GM12878 (cell line): ENCODE measurements around the gene PKNOX1. TPM values are rescaled to one million over a fixed set of nuclear protein-coding genes. Genes with fewer than 3 reads are reported as not detected.

Source experiments
- ATAC-seq: fragments of 200-7000 bp; cut with Tn5 transposase; 3 replicates; pipeline ENCODE4 v1.9.1; 2020; ENCODE audit warnings: mild to moderate bottlenecking, moderate library complexity
- BruUV-seq: library from RNA; stranded (reverse); fragments of 400-500 nt; replicated peaks from 2 replicates; lab custom pipeline; 2021; lab: Mats Ljungman, UMichigan
- CTCF ChIA-PET: fragments of 300-600 bp; sonication (Branson Sonifier 250); formaldehyde crosslinking; extraction: SDS; loops from one replicate; lab custom pipeline; 2021; ENCODE audit warnings: inconsistent platforms; lab: Yijun Ruan, JAX
- POLR2A ChIA-PET: fragments of 350-600 bp; formaldehyde crosslinking; extraction: SDS; loops from one replicate; lab custom pipeline; 2021; ENCODE audit warnings: inconsistent platforms; lab: Charles Lee
- RAD21 ChIA-PET: fragments of 300-600 bp; sonication (Branson Sonifier 250); formaldehyde crosslinking; loops from one replicate; lab custom pipeline; 2023; ENCODE audit warnings: antibody characterized with exemption; ENCODE audit not compliant: unreplicated experiment; lab: Charles Lee
- SMC1A ChIA-PET: fragments of 300-600 bp; sonication (Branson Sonifier 250); formaldehyde crosslinking; loops from one replicate; lab custom pipeline; 2023; ENCODE audit not compliant: unreplicated experiment, uncharacterized antibody; lab: Charles Lee
- DNase-seq: peaks from one replicate; pipeline ENCODE4 v3.0.0-alpha.2; 2011; ENCODE audit warnings: low read depth, low spot score
- FAIRE-seq: peaks from 3 replicates; lab custom pipeline; 2011; peaks lifted over from hg19 to GRCh38; lab: Jason Lieb, UNC
- H2AFZ ChIP-seq: 2 replicates; pipeline ENCODE4 v1.6.0; 2011; ENCODE audit warnings: low read depth, low read length, control low read depth; ENCODE audit not compliant: control insufficient read depth
- H3K27ac ChIP-seq: 2 replicates; pipeline ENCODE4 v1.5.1; 2011; ENCODE audit warnings: control low read depth; ENCODE audit not compliant: control insufficient read depth, insufficient read depth
- H3K27me3 ChIP-seq, 2 experiments: replicated peaks in 1 of 2; 2 replicates each; pipeline versions ENCODE4 v1.6.0 to v1.6.1; 2011; ENCODE audit warnings: low read length in 1 of 2; ENCODE audit not compliant: control insufficient read depth in 2 of 2, insufficient read depth in 2 of 2
- H3K36me3 ChIP-seq, 2 experiments: 2 replicates each; pipeline ENCODE4 v1.5.1; 2011; ENCODE audit warnings: low read length in 1 of 2; ENCODE audit not compliant: control insufficient read depth in 2 of 2, insufficient read depth in 2 of 2
- H3K4me1 ChIP-seq: 2 replicates; pipeline ENCODE4 v1.6.1; 2011; ENCODE audit warnings: mild to moderate bottlenecking, low read length, moderate library complexity, mixed read lengths; ENCODE audit not compliant: control insufficient read depth, insufficient read depth
- H3K4me2 ChIP-seq: 2 replicates; pipeline ENCODE4 v1.6.0; 2011; ENCODE audit warnings: control low read depth; ENCODE audit not compliant: control insufficient read depth, insufficient read depth
- H3K4me3 ChIP-seq: fragments of 200-600 bp; sonication (generic); 2 replicates; pipeline ENCODE4 v1.5.1; 2016
- H3K79me2 ChIP-seq: 2 replicates; pipeline ENCODE4 v1.6.0; 2011; ENCODE audit warnings: low read length; ENCODE audit not compliant: control insufficient read depth, insufficient read depth
- H3K9ac ChIP-seq: 2 replicates; pipeline ENCODE4 v1.8.0; 2011; ENCODE audit warnings: low read length, control low read depth, mixed read lengths; ENCODE audit not compliant: control insufficient read depth, insufficient read depth
- H3K9me3 ChIP-seq: replicated peaks from 3 replicates; pipeline ENCODE4 v1.5.1; 2011; ENCODE audit warnings: mild to moderate bottlenecking, low read length; ENCODE audit not compliant: control insufficient read depth, insufficient read depth
- H4K20me1 ChIP-seq: 2 replicates; pipeline ENCODE4 v1.6.0; 2011; ENCODE audit not compliant: control insufficient read depth, insufficient read depth
- BACH1 ChIP-seq: fragments of 450-650 bp; IDR thresholded peaks from 2 replicates; pipeline ENCODE4 v1.6.1; 2017; ENCODE audit warnings: mild to moderate bottlenecking, borderline replicate concordance
- GATAD2B ChIP-seq: fragments of 450-650 bp; conservative IDR thresholded peaks from 2 replicates; pipeline ENCODE4 v1.6.1; 2017; ENCODE audit warnings: low read depth, mild to moderate bottlenecking, moderate library complexity
- IKZF1 ChIP-seq: fragments of 450-650 bp; conservative IDR thresholded peaks from 2 replicates; pipeline ENCODE4 v1.6.1; 2017; ENCODE audit warnings: antibody characterized with exemption, mild to moderate bottlenecking
- IKZF2 ChIP-seq, 2 experiments: fragments of 450-650 bp; IDR thresholded peaks; 2 replicates each; pipeline ENCODE4 v1.6.1; 2017; ENCODE audit warnings: mild to moderate bottlenecking in 2 of 2, moderate library complexity in 2 of 2
- SMAD1 ChIP-seq: fragments of 450-650 bp; IDR thresholded peaks from 2 replicates; pipeline ENCODE4 v1.6.1; 2018; ENCODE audit warnings: mild to moderate bottlenecking, low read depth; ENCODE audit not compliant: partially characterized antibody
- SPI1 ChIP-seq: IDR thresholded peaks from 2 replicates; pipeline ENCODE4 v1.6.1; 2011; ENCODE audit warnings: low read depth, mild to moderate bottlenecking, low read length, moderate library complexity, borderline replicate concordance; ENCODE audit not compliant: insufficient read depth
- ZNF207 ChIP-seq: fragments of 450-650 bp; IDR thresholded peaks from 2 replicates; pipeline ENCODE4 v1.6.1; 2014; ENCODE audit warnings: antibody characterized with exemption, mild to moderate bottlenecking, borderline replicate concordance
- WGBS: methylation state at CpG from one replicate; pipeline ENCODE4 v1.1.6; 2016; ENCODE audit warnings: low lambda C conversion rate; ENCODE audit not compliant: insufficient replicate concordance, insufficient coverage; ENCODE audit errors: missing lambda C conversion rate; 5-methylcytosine and 5-hydroxymethylcytosine counted together
- in situ Hi-C: fragments of 300-500 bp; cut with MboI; formaldehyde crosslinking; loops from 9 replicates; pipeline ENCODE4 v1.14.3; 2018; ENCODE audit warnings: mixed read lengths
- intact Hi-C: fragments of 100-400 bp; cut with micrococcal nuclease; formaldehyde crosslinking; loops from one replicate; pipeline ENCODE4 v1.14.2; 2022; ENCODE audit not compliant: unreplicated experiment
- polyA plus RNA-seq, 11 experiments: library from polyadenylated mRNA; depleted of rRNA in 4 of 11; unstranded in 6 of 11; stranded (reverse) in 5 of 11; fragments of >200 nt; fragmentation: Nextera tagmentation in 4 of 11; fragmentation: Illumina TruSeq in 1 of 11; extraction: Ambion mirVana in 4 of 11; extraction: Trizol in 1 of 11; gene quantifications; 1 replicate in 1 of 11; 2 replicates in 10 of 11; pipeline versions ENCODE4 v1.2.1 to v1.2.3, GENCODE V29; 2011 to 2016; ENCODE audit warnings: inconsistent platforms in 2 of 11, missing spikeins in 2 of 11, low read depth in 1 of 11
- total RNA-seq, 4 experiments: library from RNA; depleted of rRNA in 3 of 4; stranded (reverse); fragments of >200 nt in 3 of 4; fragmentation: Illumina TruSeq in 1 of 4; extraction: Trizol in 1 of 4; gene quantifications; 2 replicates each; pipeline versions ENCODE4 v1.2.1 to v1.2.3, GENCODE V29; 2013 to 2021
- TF ChIP-seq, protein P1 (sequence below): IDR thresholded peaks from 2 replicates; pipeline ENCODE4 v1.6.1; 2012; ENCODE audit warnings: low read depth, low read length, improper control_type of control experiment
- TF ChIP-seq, protein P2 (sequence below), 3 experiments: IDR thresholded peaks in 2 of 3; conservative IDR thresholded peaks in 1 of 3; 2 replicates each; pipeline ENCODE4 v1.5.1; 2011; ENCODE audit warnings: low read depth in 3 of 3, low read length in 3 of 3, mild to moderate bottlenecking in 3 of 3, control low read depth in 2 of 3, moderate library complexity in 2 of 3, inconsistent platforms in 1 of 3, mixed read lengths in 1 of 3; ENCODE audit not compliant: control insufficient read depth in 2 of 3, insufficient read depth in 1 of 3; ENCODE audit errors: extremely low read depth in 1 of 3
- TF ChIP-seq, protein P3 (sequence below): IDR thresholded peaks from 2 replicates; pipeline ENCODE4 v1.6.1; 2012; ENCODE audit warnings: low read depth, low read length, improper control_type of control experiment
- TF ChIP-seq, protein P4 (sequence below): fragments of 450-650 bp; formaldehyde crosslinking; IDR thresholded peaks from 2 replicates; pipeline ENCODE4 v1.4.0; 2022; ENCODE audit warnings: mild to moderate bottlenecking, moderate library complexity

PKNOX1 gene
- total and polyA plus RNA-seq, 10 of the 15 experiments (the other 5 are each of a cell fraction or from before 2014, with no cell fraction given), result 6.9 to 23.7 (median 13.2) TPM

DNA sequence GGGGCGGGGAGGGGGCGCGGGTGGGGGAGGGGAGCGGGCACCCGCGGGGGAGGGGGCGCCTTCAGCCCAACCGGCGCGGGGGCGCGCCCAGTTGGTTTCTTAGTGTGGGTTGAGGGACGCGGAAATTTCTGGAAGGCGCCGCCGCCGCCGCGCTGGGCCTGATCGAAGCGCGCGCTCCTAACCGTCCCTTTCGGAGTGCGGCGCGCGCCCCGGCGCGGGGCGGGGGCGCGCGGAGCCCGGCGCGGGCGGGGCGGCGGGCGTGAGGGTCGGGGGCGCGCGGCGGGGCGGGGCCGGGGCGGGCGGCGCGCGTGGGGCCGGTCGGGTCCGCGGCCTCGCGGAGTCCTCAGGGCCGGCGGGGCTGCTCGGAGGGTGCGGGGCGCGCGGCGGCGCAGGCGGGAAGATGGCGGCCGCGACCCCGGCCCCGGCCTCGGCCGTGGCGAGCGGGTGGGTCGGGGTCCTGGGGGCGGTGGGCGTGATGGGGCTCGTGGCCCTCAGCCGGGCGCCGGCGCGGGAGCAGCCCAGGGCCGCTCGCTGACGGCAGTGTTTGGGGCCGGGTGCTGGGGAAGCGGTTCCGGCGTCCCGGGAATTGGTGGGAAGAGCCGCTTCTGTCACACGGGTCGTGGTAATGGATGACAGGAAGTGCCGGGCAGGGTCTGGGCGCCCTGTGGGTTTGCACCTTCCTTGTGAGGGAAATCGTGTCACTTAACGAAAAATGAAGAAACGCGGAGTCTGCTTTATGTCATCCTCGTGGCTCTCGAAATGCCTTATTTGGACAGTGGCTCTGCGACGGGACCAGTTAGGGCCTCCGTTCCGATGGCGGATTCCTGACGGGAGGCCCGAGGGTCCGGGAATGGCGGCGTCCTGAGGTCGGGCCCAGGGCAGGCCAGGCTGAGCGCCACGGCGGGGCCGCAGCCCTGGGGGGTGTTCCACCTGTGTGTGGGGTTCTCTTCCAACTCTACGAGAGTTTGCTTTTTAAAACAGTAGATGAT lies 764 bp downstream of the PKNOX1 start:
- ChIA-PET CTCF (no interaction called here), SMC1A (interaction anchor here (0.7 kb wide), 1 partner anchor 15 kb away, joined by 3 read pairs; no protein-coding TSS in a partner anchor), RAD21 (interaction anchor here (1.1 to 1.3 kb wide), 2 partner anchors 377 to 742 kb away, joined by 3 to 4 read pairs; no protein-coding TSS in a partner anchor), POLR2A (no interaction called here)
- no peaks in the 10 kb centered on the region for H3K27me3 ChIP-seq
- TSS peak; percentile 63 for BruUV-seq
- H3K79me2 ChIP-seq, result peaks cover 24% of the 10 kb centered on the region
- intact Hi-C loops, result no loop called here
- H3K9me3 ChIP-seq, result no peaks in the 10 kb centered on the region
- under 1% methylated on average over 63 of the region's 125 CpGs for WGBS
- peaks cover 15% of the 10 kb centered on the region for H3K4me1 ChIP-seq
- DNase-seq (no peak), ATAC-seq (peak; percentile 2), FAIRE-seq (peak; percentile 13)
- H3K27ac ChIP-seq, result peak overlapping the region; percentile 94
- H2AFZ ChIP-seq, result peak overlapping the region; percentile 75
- peak overlapping the region; percentile 83 for H3K4me3 ChIP-seq
- 0 out of 4 replicates have a peak, but pooled peaks cover 0 to 2% of the 10 kb centered on the region in 2 experiments for H3K36me3 ChIP-seq
- peak overlapping the region; percentile 98 for H3K9ac ChIP-seq
- H4K20me1 ChIP-seq, result no peaks in the 10 kb centered on the region
- in situ Hi-C loops, result no loop called here
- H3K4me2 ChIP-seq, result peak overlapping the region; percentile 89
- TF ChIP-seq GATAD2B (peak; percentile 44; the same call in 1 of the 2 replicates), IKZF2 (IDR thresholded peaks at IDR 0.05) (peak; percentile 34 to 54; a peak in 3 of 4 replicates), SMAD1 (no peak), BACH1 (peak; percentile 40; the same call in 1 of the 2 replicates), SPI1 (0 out of 2 replicates have a peak, but pooled peaks have one; percentile 6), IKZF1 (peak; percentile 78), ZNF207 (0 out of 2 replicates have a peak, but pooled peaks have one; percentile 27)
- TF ChIP-seq, protein P1, sequence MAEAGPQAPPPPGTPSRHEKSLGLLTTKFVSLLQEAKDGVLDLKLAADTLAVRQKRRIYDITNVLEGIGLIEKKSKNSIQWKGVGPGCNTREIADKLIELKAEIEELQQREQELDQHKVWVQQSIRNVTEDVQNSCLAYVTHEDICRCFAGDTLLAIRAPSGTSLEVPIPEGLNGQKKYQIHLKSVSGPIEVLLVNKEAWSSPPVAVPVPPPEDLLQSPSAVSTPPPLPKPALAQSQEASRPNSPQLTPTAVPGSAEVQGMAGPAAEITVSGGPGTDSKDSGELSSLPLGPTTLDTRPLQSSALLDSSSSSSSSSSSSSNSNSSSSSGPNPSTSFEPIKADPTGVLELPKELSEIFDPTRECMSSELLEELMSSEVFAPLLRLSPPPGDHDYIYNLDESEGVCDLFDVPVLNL, result no peak
- TF ChIP-seq, protein P2, sequence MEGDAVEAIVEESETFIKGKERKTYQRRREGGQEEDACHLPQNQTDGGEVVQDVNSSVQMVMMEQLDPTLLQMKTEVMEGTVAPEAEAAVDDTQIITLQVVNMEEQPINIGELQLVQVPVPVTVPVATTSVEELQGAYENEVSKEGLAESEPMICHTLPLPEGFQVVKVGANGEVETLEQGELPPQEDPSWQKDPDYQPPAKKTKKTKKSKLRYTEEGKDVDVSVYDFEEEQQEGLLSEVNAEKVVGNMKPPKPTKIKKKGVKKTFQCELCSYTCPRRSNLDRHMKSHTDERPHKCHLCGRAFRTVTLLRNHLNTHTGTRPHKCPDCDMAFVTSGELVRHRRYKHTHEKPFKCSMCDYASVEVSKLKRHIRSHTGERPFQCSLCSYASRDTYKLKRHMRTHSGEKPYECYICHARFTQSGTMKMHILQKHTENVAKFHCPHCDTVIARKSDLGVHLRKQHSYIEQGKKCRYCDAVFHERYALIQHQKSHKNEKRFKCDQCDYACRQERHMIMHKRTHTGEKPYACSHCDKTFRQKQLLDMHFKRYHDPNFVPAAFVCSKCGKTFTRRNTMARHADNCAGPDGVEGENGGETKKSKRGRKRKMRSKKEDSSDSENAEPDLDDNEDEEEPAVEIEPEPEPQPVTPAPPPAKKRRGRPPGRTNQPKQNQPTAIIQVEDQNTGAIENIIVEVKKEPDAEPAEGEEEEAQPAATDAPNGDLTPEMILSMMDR (IDR thresholded peaks at IDR 0.05 in 2 of 3, conservative IDR thresholded peaks at IDR 0.05 in 1 of 3; ENCODE audit: control insufficient read depth in 2 of 3, extremely low read depth in 1 of 3, insufficient read depth in 1 of 3, low read depth in 3 of 3, low read length in 3 of 3), result no peak
- TF ChIP-seq, protein P3, sequence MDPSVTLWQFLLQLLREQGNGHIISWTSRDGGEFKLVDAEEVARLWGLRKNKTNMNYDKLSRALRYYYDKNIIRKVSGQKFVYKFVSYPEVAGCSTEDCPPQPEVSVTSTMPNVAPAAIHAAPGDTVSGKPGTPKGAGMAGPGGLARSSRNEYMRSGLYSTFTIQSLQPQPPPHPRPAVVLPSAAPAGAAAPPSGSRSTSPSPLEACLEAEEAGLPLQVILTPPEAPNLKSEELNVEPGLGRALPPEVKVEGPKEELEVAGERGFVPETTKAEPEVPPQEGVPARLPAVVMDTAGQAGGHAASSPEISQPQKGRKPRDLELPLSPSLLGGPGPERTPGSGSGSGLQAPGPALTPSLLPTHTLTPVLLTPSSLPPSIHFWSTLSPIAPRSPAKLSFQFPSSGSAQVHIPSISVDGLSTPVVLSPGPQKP, result 0 out of 2 replicates have a peak, but pooled peaks have one; percentile 26
- TF ChIP-seq, protein P4, sequence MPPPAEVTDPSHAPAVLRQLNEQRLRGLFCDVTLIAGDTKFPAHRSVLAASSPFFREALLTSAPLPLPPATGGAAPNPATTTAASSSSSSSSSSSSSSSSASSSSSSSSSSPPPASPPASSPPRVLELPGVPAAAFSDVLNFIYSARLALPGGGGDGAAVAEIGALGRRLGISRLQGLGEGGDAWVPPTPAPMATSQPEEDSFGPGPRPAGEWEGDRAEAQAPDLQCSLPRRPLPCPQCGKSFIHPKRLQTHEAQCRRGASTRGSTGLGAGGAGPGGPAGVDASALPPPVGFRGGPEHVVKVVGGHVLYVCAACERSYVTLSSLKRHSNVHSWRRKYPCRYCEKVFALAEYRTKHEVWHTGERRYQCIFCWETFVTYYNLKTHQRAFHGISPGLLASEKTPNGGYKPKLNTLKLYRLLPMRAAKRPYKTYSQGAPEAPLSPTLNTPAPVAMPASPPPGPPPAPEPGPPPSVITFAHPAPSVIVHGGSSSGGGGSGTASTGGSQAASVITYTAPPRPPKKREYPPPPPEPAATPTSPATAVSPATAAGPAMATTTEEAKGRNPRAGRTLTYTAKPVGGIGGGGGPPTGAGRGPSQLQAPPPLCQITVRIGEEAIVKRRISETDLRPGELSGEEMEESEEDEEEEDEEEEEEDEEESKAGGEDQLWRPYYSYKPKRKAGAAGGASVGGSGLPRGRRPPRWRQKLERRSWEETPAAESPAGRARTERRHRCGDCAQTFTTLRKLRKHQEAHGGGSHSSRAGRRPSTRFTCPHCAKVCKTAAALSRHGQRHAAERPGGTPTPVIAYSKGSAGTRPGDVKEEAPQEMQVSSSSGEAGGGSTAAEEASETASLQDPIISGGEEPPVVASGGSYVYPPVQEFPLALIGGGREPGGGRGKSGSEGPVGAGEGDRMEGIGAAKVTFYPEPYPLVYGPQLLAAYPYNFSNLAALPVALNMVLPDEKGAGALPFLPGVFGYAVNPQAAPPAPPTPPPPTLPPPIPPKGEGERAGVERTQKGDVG (CRISPR knock-in tag), result no peak
